Measurements from ENCODE around the gene PIBF1.

Gene PIBF1

DNA sequence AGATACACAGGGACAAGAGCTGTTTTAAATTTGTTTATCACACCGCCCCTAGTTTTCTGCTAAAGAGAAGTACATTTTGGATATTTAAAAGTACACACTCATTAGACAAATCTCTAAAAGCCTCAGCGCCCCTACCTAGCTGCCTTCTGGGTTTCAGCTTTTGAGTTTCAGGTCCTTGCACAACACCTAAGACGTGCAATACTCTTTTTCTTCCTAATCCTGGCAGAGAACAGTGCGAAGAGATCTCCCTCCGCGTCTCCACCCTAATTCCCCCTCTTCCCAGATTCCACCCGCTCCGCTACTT lies 276.5 kb downstream of the PIBF1 start:
- peaks cover 7% of the 10 kb centered on the region for H3K27me3 ChIP-seq (ENCODE audit: insufficient read depth, poor library complexity, severe bottlenecking)
- no peak for DNase-seq (ENCODE audit: low read depth in 1 of 2, low spot score in 1 of 2)

DNA sequence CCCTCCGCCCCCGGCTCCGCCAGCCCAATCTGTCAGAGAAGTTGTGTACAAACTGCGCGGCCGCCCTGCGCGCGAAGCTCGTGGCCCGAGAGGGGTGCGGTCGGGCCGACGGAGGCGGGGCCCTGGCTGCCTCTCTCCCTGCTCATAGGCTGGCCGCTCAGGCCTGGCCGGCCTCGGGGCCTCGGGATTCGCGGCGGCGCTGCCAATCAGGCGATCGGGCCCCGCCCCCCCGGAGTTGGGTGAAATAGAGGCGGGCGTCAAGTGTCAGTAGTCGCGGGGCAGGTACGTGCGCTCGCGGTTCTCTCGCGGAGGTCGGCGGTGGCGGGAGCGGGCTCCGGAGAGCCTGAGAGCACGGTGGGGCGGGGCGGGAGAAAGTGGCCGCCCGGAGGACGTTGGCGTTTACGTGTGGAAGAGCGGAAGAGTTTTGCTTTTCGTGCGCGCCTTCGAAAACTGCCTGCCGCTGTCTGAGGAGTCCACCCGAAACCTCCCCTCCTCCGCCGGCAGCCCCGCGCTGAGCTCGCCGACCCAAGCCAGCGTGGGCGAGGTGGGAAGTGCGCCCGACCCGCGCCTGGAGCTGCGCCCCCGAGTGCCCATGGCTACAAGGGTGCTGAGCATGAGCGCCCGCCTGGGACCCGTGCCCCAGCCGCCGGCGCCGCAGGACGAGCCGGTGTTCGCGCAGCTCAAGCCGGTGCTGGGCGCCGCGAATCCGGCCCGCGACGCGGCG lies 277.0 kb downstream of the PIBF1 start, which contains the start of gene KLF5:
Gene KLF5, plus strand, starts transcription at position 270 of the 724 bp plus-strand sequence. Its CDS starts 323 bp downstream, at position 593.
- Histone ChIP-seq H3K27ac (replicated peaks) (peak within 1 kb of the TSS; percentile 57), H3K27me3 (ENCODE audit: insufficient read depth, poor library complexity, severe bottlenecking) (peaks cover 7% of the 10 kb centered on the region), H3K4me3 (replicated peaks; ENCODE audit: insufficient read depth, low read length) (peak within 1 kb of the TSS; percentile 72)
- TF ChIP-seq, protein P1, sequence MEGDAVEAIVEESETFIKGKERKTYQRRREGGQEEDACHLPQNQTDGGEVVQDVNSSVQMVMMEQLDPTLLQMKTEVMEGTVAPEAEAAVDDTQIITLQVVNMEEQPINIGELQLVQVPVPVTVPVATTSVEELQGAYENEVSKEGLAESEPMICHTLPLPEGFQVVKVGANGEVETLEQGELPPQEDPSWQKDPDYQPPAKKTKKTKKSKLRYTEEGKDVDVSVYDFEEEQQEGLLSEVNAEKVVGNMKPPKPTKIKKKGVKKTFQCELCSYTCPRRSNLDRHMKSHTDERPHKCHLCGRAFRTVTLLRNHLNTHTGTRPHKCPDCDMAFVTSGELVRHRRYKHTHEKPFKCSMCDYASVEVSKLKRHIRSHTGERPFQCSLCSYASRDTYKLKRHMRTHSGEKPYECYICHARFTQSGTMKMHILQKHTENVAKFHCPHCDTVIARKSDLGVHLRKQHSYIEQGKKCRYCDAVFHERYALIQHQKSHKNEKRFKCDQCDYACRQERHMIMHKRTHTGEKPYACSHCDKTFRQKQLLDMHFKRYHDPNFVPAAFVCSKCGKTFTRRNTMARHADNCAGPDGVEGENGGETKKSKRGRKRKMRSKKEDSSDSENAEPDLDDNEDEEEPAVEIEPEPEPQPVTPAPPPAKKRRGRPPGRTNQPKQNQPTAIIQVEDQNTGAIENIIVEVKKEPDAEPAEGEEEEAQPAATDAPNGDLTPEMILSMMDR (IDR thresholded peaks at IDR 0.05; ENCODE audit: insufficient read depth, low read length) = no peak
- TF ChIP-seq POLR2AphosphoS5 (IDR thresholded peaks at IDR 0.05; ENCODE audit: low read depth) = peak; percentile 42; the same call in 1 of the 2 replicates
- DNase-seq (ENCODE audit: low read depth in 1 of 2, low spot score in 1 of 2) = peak; percentile 67 to 97

More for the DNA sequence above, 276.5 kb downstream of the PIBF1 start:
- Histone ChIP-seq H3K4me3 (replicated peaks; ENCODE audit: insufficient read depth, low read length) (peak overlapping the region; percentile 72), H3K27ac (replicated peaks) (no peak overlapping the region)
- TF ChIP-seq, protein P2, sequence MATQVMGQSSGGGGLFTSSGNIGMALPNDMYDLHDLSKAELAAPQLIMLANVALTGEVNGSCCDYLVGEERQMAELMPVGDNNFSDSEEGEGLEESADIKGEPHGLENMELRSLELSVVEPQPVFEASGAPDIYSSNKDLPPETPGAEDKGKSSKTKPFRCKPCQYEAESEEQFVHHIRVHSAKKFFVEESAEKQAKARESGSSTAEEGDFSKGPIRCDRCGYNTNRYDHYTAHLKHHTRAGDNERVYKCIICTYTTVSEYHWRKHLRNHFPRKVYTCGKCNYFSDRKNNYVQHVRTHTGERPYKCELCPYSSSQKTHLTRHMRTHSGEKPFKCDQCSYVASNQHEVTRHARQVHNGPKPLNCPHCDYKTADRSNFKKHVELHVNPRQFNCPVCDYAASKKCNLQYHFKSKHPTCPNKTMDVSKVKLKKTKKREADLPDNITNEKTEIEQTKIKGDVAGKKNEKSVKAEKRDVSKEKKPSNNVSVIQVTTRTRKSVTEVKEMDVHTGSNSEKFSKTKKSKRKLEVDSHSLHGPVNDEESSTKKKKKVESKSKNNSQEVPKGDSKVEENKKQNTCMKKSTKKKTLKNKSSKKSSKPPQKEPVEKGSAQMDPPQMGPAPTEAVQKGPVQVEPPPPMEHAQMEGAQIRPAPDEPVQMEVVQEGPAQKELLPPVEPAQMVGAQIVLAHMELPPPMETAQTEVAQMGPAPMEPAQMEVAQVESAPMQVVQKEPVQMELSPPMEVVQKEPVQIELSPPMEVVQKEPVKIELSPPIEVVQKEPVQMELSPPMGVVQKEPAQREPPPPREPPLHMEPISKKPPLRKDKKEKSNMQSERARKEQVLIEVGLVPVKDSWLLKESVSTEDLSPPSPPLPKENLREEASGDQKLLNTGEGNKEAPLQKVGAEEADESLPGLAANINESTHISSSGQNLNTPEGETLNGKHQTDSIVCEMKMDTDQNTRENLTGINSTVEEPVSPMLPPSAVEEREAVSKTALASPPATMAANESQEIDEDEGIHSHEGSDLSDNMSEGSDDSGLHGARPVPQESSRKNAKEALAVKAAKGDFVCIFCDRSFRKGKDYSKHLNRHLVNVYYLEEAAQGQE (IDR thresholded peaks at IDR 0.05; ENCODE audit: insufficient replicate concordance, low read depth) = no peak
- TF ChIP-seq GABPA (IDR thresholded peaks at IDR 0.05; ENCODE audit: low read depth) = no peak
- no peak for TF ChIP-seq POLR2AphosphoS5 (IDR thresholded peaks at IDR 0.05; ENCODE audit: low read depth)
- TF ChIP-seq, protein P1 (IDR thresholded peaks at IDR 0.05; ENCODE audit: insufficient read depth, low read length) = no peak
- no peak for TF ChIP-seq SPI1 (IDR thresholded peaks at IDR 0.05; ENCODE audit: borderline replicate concordance, low read depth)

DNA sequence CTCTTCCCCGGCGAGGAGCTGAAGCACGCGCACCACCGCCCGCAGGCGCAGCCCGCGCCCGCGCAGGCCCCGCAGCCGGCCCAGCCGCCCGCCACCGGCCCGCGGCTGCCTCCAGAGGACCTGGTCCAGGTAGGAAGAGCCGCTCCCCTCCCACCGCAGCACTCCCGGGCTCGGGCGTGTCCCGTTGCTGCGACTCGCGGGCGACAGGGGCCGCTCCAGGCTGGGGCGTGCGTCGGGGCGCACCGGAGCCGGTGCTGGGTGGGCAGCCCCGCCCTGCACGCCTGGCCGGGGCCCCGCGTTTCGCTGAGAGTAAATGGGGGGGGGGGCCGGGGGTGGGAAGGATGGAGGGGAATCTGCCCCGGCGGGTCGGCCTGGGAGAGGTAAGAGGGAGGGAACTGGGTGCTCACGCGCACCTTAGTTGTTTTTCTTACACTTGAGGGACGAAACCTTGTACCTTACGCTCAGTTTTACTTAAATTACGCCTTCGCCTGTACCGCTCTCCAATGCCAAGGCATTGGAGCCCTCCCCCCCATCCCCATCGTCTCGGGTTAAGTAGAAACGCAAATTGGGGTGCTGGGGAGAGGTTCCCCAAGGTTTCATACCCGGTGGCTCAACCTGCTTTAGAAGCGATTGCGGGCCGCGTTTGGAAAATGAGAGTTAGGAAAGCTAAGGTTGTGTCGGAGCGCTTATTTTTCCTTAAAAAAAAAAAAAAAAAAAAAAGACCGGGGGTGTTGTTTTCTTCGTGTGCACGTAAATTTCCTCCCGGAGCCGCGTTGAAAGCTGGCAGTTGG lies 277.7 kb downstream of the PIBF1 start:
- Histone ChIP-seq H3K27ac (replicated peaks) (no peak overlapping the region), H3K27me3 (ENCODE audit: insufficient read depth, poor library complexity, severe bottlenecking) (peaks cover 7% of the 10 kb centered on the region), H3K4me3 (replicated peaks; ENCODE audit: insufficient read depth, low read length) (peak overlapping the region; percentile 72)
- peak in 1 of 2 experiments; percentile 40 for DNase-seq (ENCODE audit: low read depth in 1 of 2, low spot score in 1 of 2)
- TF ChIP-seq, protein P2 (IDR thresholded peaks at IDR 0.05; ENCODE audit: insufficient replicate concordance, low read depth) = no peak
- TF ChIP-seq, protein P1 (IDR thresholded peaks at IDR 0.05; ENCODE audit: insufficient read depth, low read length) = no peak
- TF ChIP-seq SPI1 (IDR thresholded peaks at IDR 0.05; ENCODE audit: borderline replicate concordance, low read depth) (no peak), POLR2AphosphoS5 (IDR thresholded peaks at IDR 0.05; ENCODE audit: low read depth) (no peak), GABPA (IDR thresholded peaks at IDR 0.05; ENCODE audit: low read depth) (no peak)

All from HL-60 (cell line).